ENCODE measurements around the gene MOCOS. TPM values are rescaled to one million over a fixed set of nuclear protein-coding genes. Genes with fewer than 3 reads are reported as not detected.

The MOCOS gene
- total and polyA plus RNA-seq, 2 of the 8 experiments (the other 6 are each of a cell fraction or from before 2014, with no cell fraction given) = 4.7 to 5.8 TPM

GRCh38 chr18:36149514-36150289 is 37.6 kb upstream of the MOCOS start:
- no peak overlapping the region for H2BK15ac ChIP-seq (ENCODE audit: low read length)
- no peak overlapping the region for H4K91ac ChIP-seq (replicated peaks; ENCODE audit: insufficient read length, low read length)
- H2BK20ac ChIP-seq (ENCODE audit: low read length) = no peak overlapping the region
- H2AK5ac ChIP-seq (ENCODE audit: low read depth, low read length) = no peak overlapping the region
- no peaks in the 10 kb centered on the region for H3K79me2 ChIP-seq (ENCODE audit: control insufficient read depth in 1 of 2, insufficient read depth in 2 of 2, low read length in 2 of 2)
- no peak overlapping the region for H4K5ac ChIP-seq (ENCODE audit: insufficient read length, low read depth, low read length)
- no peak overlapping the region for H3K27ac ChIP-seq (ENCODE audit: low read depth, low read length)
- no peak overlapping the region for H3K4ac ChIP-seq (replicated peaks; ENCODE audit: insufficient read length, low read depth, low read length)
- H3K4me3 ChIP-seq (ENCODE audit: extremely low read depth in 1 of 4, insufficient read depth in 2 of 4, low read depth in 3 of 4, low read length in 4 of 4) = no peak overlapping the region
- H3K23ac ChIP-seq (ENCODE audit: insufficient read length) = no peak overlapping the region
- no peak overlapping the region for H2AFZ ChIP-seq (ENCODE audit: low read length)
- no peaks in the 10 kb centered on the region for H3K4me1 ChIP-seq (replicated peaks in 1 of 4; ENCODE audit: control insufficient read depth in 3 of 4, insufficient read depth in 4 of 4, low read length in 3 of 4)
- ChIA-PET POLR2A (ENCODE audit: partially characterized antibody) (interaction anchor here (0.5 to 1.8 kb wide), 4 partner anchors 8 to 76 kb away, joined by 3 to 5 read pairs (median 4); no protein-coding TSS in a partner anchor), CTCF (ENCODE audit: partially characterized antibody) (interaction anchor here (0.5 to 2.3 kb wide), 4 partner anchors 19 to 763 kb away, joined by 3 to 9 read pairs (median 4); no protein-coding TSS in a partner anchor)
- 90 to 100% methylated on average over 1 to 5 of the region's 5 CpGs for WGBS, 2 experiments (ENCODE audit: extremely low coverage in 1 of 2, insufficient coverage in 1 of 2, insufficient read length in 1 of 2, insufficient replicate concordance in 2 of 2, low coverage in 1 of 2, low lambda C conversion rate in 2 of 2, missing lambda C conversion rate in 1 of 2)
- no peak overlapping the region for H3K14ac ChIP-seq (ENCODE audit: insufficient read length)
- H3K4me2 ChIP-seq (ENCODE audit: insufficient read depth in 1 of 2, low read depth in 2 of 2, low read length in 2 of 2) = no peak overlapping the region
- H4K20me1 ChIP-seq (replicated peaks in 1 of 2; ENCODE audit: control insufficient read depth in 1 of 2, insufficient read depth in 2 of 2, low read length in 2 of 2) = peaks cover 0 to 2% of the 10 kb centered on the region in 2 experiments
- peaks cover 17 to 92% (median 72%) of the 10 kb centered on the region in 4 experiments; a peak in 7 of 8 replicates for H3K36me3 ChIP-seq (ENCODE audit: control insufficient read depth in 2 of 4, insufficient read depth in 4 of 4, low read length in 3 of 4)
- no peaks in the 10 kb centered on the region for H3K9me3 ChIP-seq (ENCODE audit: insufficient read depth in 2 of 2, low read depth in 1 of 2, low read length in 1 of 2)
- H2BK120ac ChIP-seq (replicated peaks; ENCODE audit: low read depth, low read length) = no peak overlapping the region
- no peak overlapping the region for H3K18ac ChIP-seq (ENCODE audit: extremely low read depth, low read length)
- H3K56ac ChIP-seq (replicated peaks; ENCODE audit: insufficient read length, low read depth, low read length) = no peak overlapping the region
- H3K79me1 ChIP-seq (ENCODE audit: low read depth, low read length) = no peaks in the 10 kb centered on the region
- no peak overlapping the region for H4K8ac ChIP-seq (ENCODE audit: extremely low read depth, insufficient read depth, low read length)
- H2BK5ac ChIP-seq (ENCODE audit: low read depth, low read length) = no peak overlapping the region
- no peak overlapping the region for H3K9ac ChIP-seq (replicated peaks in 1 of 4; ENCODE audit: extremely low read depth in 1 of 4, low read depth in 3 of 4, low read length in 3 of 4)
- H2BK12ac ChIP-seq (ENCODE audit: low read depth, low read length) = no peak overlapping the region
- H3K27me3 ChIP-seq (replicated peaks in 1 of 4; ENCODE audit: control insufficient read depth in 3 of 4, extremely low read depth in 1 of 4, insufficient read depth in 3 of 4, low read length in 3 of 4) = no peaks in the 10 kb centered on the region
- FAIRE-seq (no peak), DNase-seq (ENCODE audit: low read depth in 1 of 2, low spot score in 2 of 2) (no peak)
- no peaks in the 10 kb centered on the region for H3K23me2 ChIP-seq (ENCODE audit: low read depth, low read length)
- TF ChIP-seq, protein P1, sequence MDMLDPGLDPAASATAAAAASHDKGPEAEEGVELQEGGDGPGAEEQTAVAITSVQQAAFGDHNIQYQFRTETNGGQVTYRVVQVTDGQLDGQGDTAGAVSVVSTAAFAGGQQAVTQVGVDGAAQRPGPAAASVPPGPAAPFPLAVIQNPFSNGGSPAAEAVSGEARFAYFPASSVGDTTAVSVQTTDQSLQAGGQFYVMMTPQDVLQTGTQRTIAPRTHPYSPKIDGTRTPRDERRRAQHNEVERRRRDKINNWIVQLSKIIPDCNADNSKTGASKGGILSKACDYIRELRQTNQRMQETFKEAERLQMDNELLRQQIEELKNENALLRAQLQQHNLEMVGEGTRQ (IDR thresholded peaks at IDR 0.05; ENCODE audit: low read length) = no peak
- TF ChIP-seq RBBP5 (IDR thresholded peaks at IDR 0.05; ENCODE audit: borderline replicate concordance, low read depth, low read length) (no peak), KDM1A (IDR thresholded peaks at IDR 0.05; ENCODE audit: borderline replicate concordance, low read length) (no peak), CHD2 (IDR thresholded peaks at IDR 0.05; ENCODE audit: low read length) (no peak), GTF2F1 (IDR thresholded peaks at IDR 0.05; ENCODE audit: borderline replicate concordance, low read depth, low read length) (no peak), ASH2L (IDR thresholded peaks at IDR 0.05; ENCODE audit: low read length) (no peak), SRF (IDR thresholded peaks at IDR 0.05; ENCODE audit: low read depth, low read length) (no peak), SIRT6 (IDR thresholded peaks at IDR 0.05; ENCODE audit: low read length) (no peak), BRCA1 (IDR thresholded peaks at IDR 0.05; ENCODE audit: low read depth, low read length) (no peak)

Data from H1 (cell line).